HEK293 (cell line): ENCODE measurements around the gene TRIM47.

Experiments
- BCL11B ChIP-seq: fragments of 450-650 bp; formaldehyde crosslinking; IDR thresholded peaks from 2 replicates; pipeline ENCODE4 v1.5.1; 2016; ENCODE audit warnings: low read depth, missing biosample characterization, missing genetic modification characterization
- FEZF1 ChIP-seq: fragments of 450-650 bp; formaldehyde crosslinking; IDR thresholded peaks from 2 replicates; pipeline ENCODE4 v1.5.1; 2016; ENCODE audit warnings: missing biosample characterization, missing genetic modification characterization
- GLI4 ChIP-seq: fragments of 450-650 bp; formaldehyde crosslinking; IDR thresholded peaks from 2 replicates; pipeline ENCODE4 v1.5.1; 2016; ENCODE audit warnings: missing biosample characterization, missing genetic modification characterization
- KLF1 ChIP-seq: fragments of 450-650 bp; formaldehyde crosslinking; IDR thresholded peaks from 2 replicates; pipeline ENCODE4 v1.5.1; 2016; ENCODE audit warnings: missing biosample characterization, missing genetic modification characterization
- KLF7 ChIP-seq: fragments of 450-650 bp; formaldehyde crosslinking; IDR thresholded peaks from 2 replicates; pipeline ENCODE4 v1.5.1; 2016; ENCODE audit warnings: missing biosample characterization, missing genetic modification characterization, borderline replicate concordance
- PRDM1 ChIP-seq: fragments of 450-650 bp; formaldehyde crosslinking; IDR thresholded peaks from 2 replicates; pipeline ENCODE4; 2016; ENCODE audit warnings: missing biosample characterization, missing genetic modification characterization
- SP3 ChIP-seq: fragments of 450-650 bp; formaldehyde crosslinking; IDR thresholded peaks from 2 replicates; pipeline ENCODE4 v1.5.1; 2016; ENCODE audit warnings: missing biosample characterization, missing genetic modification characterization
- SP7 ChIP-seq: fragments of 450-650 bp; formaldehyde crosslinking; IDR thresholded peaks from 2 replicates; pipeline ENCODE4 v1.5.1; 2016; ENCODE audit warnings: missing biosample characterization, missing genetic modification characterization
- TCF7L2 ChIP-seq: IDR thresholded peaks from 2 replicates; pipeline ENCODE4 v1.6.1; 2011; ENCODE audit warnings: low read depth, mild to moderate bottlenecking, inconsistent platforms, low read length, moderate library complexity, borderline replicate concordance
- ZBTB8A ChIP-seq: fragments of 450-650 bp; formaldehyde crosslinking; IDR thresholded peaks from 2 replicates; pipeline ENCODE4 v1.5.1; 2016; ENCODE audit warnings: missing biosample characterization, missing genetic modification characterization
- ZNF132 ChIP-seq: fragments of 450-650 bp; formaldehyde crosslinking; IDR thresholded peaks from 2 replicates; pipeline ENCODE4 v1.5.1; 2017; ENCODE audit warnings: missing biosample characterization, missing genetic modification characterization, borderline replicate concordance
- ZNF211 ChIP-seq: fragments of 450-650 bp; formaldehyde crosslinking; IDR thresholded peaks from 2 replicates; pipeline ENCODE4 v1.5.1; 2016; ENCODE audit warnings: low read depth, missing biosample characterization, missing genetic modification characterization
- ZNF324 ChIP-seq: fragments of 450-650 bp; formaldehyde crosslinking; IDR thresholded peaks from 2 replicates; pipeline ENCODE4 v1.5.1; 2016; ENCODE audit warnings: missing biosample characterization, missing genetic modification characterization
- ZNF341 ChIP-seq: fragments of 450-650 bp; formaldehyde crosslinking; IDR thresholded peaks from 2 replicates; pipeline ENCODE4; 2016; ENCODE audit warnings: low read depth, missing biosample characterization, missing genetic modification characterization
- ZNF366 ChIP-seq: fragments of 450-650 bp; formaldehyde crosslinking; conservative IDR thresholded peaks from 2 replicates; pipeline ENCODE4 v1.5.1; 2016; ENCODE audit warnings: missing biosample characterization, missing genetic modification characterization
- ZNF501 ChIP-seq: fragments of 450-650 bp; formaldehyde crosslinking; IDR thresholded peaks from 2 replicates; pipeline ENCODE4 v1.5.1; 2016; ENCODE audit warnings: missing biosample characterization, missing genetic modification characterization
- ZNF521 ChIP-seq: fragments of 450-650 bp; formaldehyde crosslinking; IDR thresholded peaks from 2 replicates; pipeline ENCODE4 v1.5.1; 2017; ENCODE audit warnings: missing biosample characterization, mild to moderate bottlenecking, missing genetic modification characterization
- ZNF600 ChIP-seq: fragments of 450-650 bp; formaldehyde crosslinking; IDR thresholded peaks from 2 replicates; pipeline ENCODE4 v1.5.1; 2016; ENCODE audit warnings: missing biosample characterization, missing genetic modification characterization
- ZNF610 ChIP-seq: fragments of 450-650 bp; formaldehyde crosslinking; IDR thresholded peaks from 2 replicates; pipeline ENCODE4 v1.5.1; 2016; ENCODE audit warnings: missing biosample characterization, missing genetic modification characterization, borderline replicate concordance
- ZNF664 ChIP-seq: fragments of 450-650 bp; formaldehyde crosslinking; IDR thresholded peaks from 2 replicates; pipeline ENCODE4 v1.5.1; 2016; ENCODE audit warnings: missing biosample characterization, missing genetic modification characterization
- ZNF843 ChIP-seq: fragments of 450-650 bp; formaldehyde crosslinking; IDR thresholded peaks from 2 replicates; pipeline ENCODE4 v1.5.1; 2016; ENCODE audit warnings: missing biosample characterization, missing genetic modification characterization
- ZSCAN30 ChIP-seq: fragments of 450-650 bp; IDR thresholded peaks from 2 replicates; pipeline ENCODE4 v1.5.1; 2018; ENCODE audit warnings: missing biosample characterization, mild to moderate bottlenecking, missing genetic modification characterization, moderate library complexity
- ZXDB ChIP-seq: fragments of 450-650 bp; formaldehyde crosslinking; IDR thresholded peaks from 2 replicates; pipeline ENCODE4 v1.5.1; 2016; ENCODE audit warnings: missing biosample characterization, missing genetic modification characterization
- TF ChIP-seq, protein P1 (sequence below): fragments of 450-650 bp; formaldehyde crosslinking; IDR thresholded peaks from 2 replicates; pipeline ENCODE4 v1.5.1; 2017; ENCODE audit warnings: missing biosample characterization, missing genetic modification characterization
- TF ChIP-seq, protein P2 (sequence below): fragments of 450-650 bp; IDR thresholded peaks from 2 replicates; pipeline ENCODE4 v1.5.1; 2018; ENCODE audit warnings: missing biosample characterization, missing genetic modification characterization
- TF ChIP-seq, protein P3 (sequence below): fragments of 450-650 bp; formaldehyde crosslinking; IDR thresholded peaks from 2 replicates; pipeline ENCODE4 v1.5.1; 2016; ENCODE audit warnings: missing biosample characterization, missing genetic modification characterization

The TRIM47 gene

DNA sequence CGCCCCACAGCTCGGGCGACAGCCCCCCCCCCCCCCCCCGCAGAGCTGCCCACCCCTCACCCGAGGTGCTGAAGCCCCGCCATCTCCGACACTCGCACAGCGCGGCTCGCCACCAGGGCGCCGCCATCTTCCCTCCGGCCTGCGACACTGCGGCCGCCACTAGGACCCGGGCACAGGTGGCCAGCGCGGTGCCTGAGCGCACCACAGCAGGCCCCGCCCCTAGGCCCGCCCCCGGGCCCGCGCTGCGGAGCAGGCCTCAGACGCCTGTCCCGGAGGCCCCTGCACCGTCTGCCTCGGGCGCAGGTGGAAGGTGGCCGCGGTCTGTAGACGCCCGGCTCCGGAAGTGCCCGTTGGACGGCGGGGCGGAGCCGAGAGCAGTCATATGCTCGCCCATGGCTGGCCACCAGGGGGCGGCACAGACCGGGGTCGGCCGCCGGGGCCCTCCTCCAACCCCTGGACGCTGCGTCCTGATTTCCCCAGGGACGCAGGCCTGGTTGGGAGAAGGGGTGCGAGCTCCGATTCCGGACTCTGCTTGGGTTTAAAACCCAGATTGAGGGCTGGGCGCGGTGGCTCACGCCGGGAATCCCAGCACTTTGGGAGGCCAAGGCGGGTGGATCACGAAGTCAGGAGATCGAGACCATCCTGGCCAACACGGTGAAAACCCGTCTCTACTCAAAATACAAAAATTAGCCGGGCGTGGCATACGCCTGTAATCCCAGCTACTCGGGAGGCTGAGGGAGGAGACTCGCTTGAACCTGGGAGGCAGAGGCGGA, 26.6 kb upstream of the TRIM47 start, which contains the start of gene MRPL38 (continued):
- peak; percentile 40 for TF ChIP-seq FEZF1 (tag by site-specific recombination)
- peak; percentile 88 for TF ChIP-seq KLF1 (tag by site-specific recombination)
- peak; percentile 99 for TF ChIP-seq ZNF600 (tag by site-specific recombination)
- TF ChIP-seq SP3 (tag by site-specific recombination): peak; percentile 96
- TF ChIP-seq GLI4 (tag by site-specific recombination): no peak
- TF ChIP-seq, protein P1, sequence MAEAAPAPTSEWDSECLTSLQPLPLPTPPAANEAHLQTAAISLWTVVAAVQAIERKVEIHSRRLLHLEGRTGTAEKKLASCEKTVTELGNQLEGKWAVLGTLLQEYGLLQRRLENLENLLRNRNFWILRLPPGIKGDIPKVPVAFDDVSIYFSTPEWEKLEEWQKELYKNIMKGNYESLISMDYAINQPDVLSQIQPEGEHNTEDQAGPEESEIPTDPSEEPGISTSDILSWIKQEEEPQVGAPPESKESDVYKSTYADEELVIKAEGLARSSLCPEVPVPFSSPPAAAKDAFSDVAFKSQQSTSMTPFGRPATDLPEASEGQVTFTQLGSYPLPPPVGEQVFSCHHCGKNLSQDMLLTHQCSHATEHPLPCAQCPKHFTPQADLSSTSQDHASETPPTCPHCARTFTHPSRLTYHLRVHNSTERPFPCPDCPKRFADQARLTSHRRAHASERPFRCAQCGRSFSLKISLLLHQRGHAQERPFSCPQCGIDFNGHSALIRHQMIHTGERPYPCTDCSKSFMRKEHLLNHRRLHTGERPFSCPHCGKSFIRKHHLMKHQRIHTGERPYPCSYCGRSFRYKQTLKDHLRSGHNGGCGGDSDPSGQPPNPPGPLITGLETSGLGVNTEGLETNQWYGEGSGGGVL (tag by site-specific recombination): no peak
- peak; percentile 70 for TF ChIP-seq ZNF843 (tag by site-specific recombination)
- TF ChIP-seq SP7: peak; percentile 91
- TF ChIP-seq, protein P2, sequence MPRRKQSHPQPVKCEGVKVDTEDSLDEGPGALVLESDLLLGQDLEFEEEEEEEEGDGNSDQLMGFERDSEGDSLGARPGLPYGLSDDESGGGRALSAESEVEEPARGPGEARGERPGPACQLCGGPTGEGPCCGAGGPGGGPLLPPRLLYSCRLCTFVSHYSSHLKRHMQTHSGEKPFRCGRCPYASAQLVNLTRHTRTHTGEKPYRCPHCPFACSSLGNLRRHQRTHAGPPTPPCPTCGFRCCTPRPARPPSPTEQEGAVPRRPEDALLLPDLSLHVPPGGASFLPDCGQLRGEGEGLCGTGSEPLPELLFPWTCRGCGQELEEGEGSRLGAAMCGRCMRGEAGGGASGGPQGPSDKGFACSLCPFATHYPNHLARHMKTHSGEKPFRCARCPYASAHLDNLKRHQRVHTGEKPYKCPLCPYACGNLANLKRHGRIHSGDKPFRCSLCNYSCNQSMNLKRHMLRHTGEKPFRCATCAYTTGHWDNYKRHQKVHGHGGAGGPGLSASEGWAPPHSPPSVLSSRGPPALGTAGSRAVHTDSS (tag by site-specific recombination): no peak
- TF ChIP-seq ZNF501 (tag by site-specific recombination): peak; percentile 86
- TF ChIP-seq ZNF324: peak; percentile 91
- no peak; the same call in 1 of the 2 replicates for TF ChIP-seq ZNF366 (tag by site-specific recombination)
- no peak for TF ChIP-seq ZNF664 (tag by site-specific recombination)
- TF ChIP-seq TCF7L2: no peak
- TF ChIP-seq ZNF132 (tag by site-specific recombination): no peak
- TF ChIP-seq KLF7: peak; percentile 94; the same call in 1 of the 2 replicates
- no peak for TF ChIP-seq ZNF211 (tag by site-specific recombination)
- TF ChIP-seq ZBTB8A (tag by site-specific recombination): peak; percentile 100
- peak; percentile 96 for TF ChIP-seq ZXDB
- TF ChIP-seq ZNF521 (tag by site-specific recombination): no peak
- TF ChIP-seq, protein P3, sequence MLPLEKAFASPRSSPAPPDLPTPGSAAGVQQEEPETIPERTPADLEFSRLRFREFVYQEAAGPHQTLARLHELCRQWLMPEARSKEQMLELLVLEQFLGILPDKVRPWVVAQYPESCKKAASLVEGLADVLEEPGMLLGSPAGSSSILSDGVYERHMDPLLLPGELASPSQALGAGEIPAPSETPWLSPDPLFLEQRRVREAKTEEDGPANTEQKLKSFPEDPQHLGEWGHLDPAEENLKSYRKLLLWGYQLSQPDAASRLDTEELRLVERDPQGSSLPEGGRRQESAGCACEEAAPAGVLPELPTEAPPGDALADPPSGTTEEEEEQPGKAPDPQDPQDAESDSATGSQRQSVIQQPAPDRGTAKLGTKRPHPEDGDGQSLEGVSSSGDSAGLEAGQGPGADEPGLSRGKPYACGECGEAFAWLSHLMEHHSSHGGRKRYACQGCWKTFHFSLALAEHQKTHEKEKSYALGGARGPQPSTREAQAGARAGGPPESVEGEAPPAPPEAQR (tag by site-specific recombination): no peak
- TF ChIP-seq PRDM1: no peak
- peak; percentile 85 for TF ChIP-seq ZNF610
- peak; percentile 95 for TF ChIP-seq BCL11B (tag by site-specific recombination)
- TF ChIP-seq ZNF341: peak; percentile 29; the same call in 1 of the 2 replicates
- TF ChIP-seq ZSCAN30 (tag by site-specific recombination): peak; percentile 100
- TF ChIP-seq, all 188 proteins: peak for 81
